BE2C (cell line): ENCODE data around the gene TNFSF18.

Experiments
- DNase-seq: peaks from one replicate; pipeline ENCODE4 v3.0.0-alpha.2; 2020
- H3K27me3 ChIP-seq: fragments of 250-450 bp; sonication (Bioruptor Pico); 2 replicates; pipeline ENCODE4 v1.5.1; 2020; ENCODE audit warnings: mild to moderate bottlenecking
- H3K36me3 ChIP-seq: fragments of 250-450 bp; sonication (Bioruptor Pico); 2 replicates; pipeline ENCODE4 v1.5.1; 2020; ENCODE audit warnings: mild to moderate bottlenecking
- H3K4me1 ChIP-seq: fragments of 250-450 bp; sonication (Bioruptor Pico); 2 replicates; pipeline ENCODE4 v1.5.1; 2020
- H3K4me3 ChIP-seq: 2 replicates; pipeline ENCODE4 v1.5.1; 2011; ENCODE audit warnings: low read depth, low read length
- H3K9me3 ChIP-seq: fragments of 250-450 bp; sonication (Bioruptor Pico); 2 replicates; pipeline ENCODE4 v1.5.1; 2020
- TF ChIP-seq, protein P1 (sequence below): IDR thresholded peaks from 2 replicates; pipeline ENCODE4 v1.5.1; 2012; ENCODE audit warnings: mild to moderate bottlenecking, low read depth, low read length

Gene TNFSF18

DNA sequence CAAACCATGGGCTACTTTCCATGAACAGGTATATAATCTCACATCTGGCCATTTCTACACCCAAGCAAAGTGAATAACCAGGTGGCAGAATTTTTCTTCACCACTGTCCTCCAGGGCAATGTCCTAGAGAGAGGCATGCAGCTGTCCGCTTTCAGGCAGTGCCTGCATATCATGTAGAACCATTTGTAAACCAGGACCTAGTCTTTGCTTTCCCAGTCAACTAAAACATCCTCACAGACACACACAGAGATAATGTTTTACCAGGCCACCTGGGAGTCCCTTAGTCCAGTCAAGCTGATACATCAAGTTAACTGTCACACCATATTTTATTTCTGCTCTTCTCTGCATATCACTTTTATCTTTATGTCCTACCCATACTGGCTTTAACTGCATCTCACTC lies 26.2 kb downstream of the TNFSF18 start:
- peaks cover 9% of the 10 kb centered on the region for H3K4me1 ChIP-seq
- TF ChIP-seq, protein P1, sequence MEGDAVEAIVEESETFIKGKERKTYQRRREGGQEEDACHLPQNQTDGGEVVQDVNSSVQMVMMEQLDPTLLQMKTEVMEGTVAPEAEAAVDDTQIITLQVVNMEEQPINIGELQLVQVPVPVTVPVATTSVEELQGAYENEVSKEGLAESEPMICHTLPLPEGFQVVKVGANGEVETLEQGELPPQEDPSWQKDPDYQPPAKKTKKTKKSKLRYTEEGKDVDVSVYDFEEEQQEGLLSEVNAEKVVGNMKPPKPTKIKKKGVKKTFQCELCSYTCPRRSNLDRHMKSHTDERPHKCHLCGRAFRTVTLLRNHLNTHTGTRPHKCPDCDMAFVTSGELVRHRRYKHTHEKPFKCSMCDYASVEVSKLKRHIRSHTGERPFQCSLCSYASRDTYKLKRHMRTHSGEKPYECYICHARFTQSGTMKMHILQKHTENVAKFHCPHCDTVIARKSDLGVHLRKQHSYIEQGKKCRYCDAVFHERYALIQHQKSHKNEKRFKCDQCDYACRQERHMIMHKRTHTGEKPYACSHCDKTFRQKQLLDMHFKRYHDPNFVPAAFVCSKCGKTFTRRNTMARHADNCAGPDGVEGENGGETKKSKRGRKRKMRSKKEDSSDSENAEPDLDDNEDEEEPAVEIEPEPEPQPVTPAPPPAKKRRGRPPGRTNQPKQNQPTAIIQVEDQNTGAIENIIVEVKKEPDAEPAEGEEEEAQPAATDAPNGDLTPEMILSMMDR = no peak
- no peaks in the 10 kb centered on the region for H3K36me3 ChIP-seq
- no peaks in the 10 kb centered on the region for H3K9me3 ChIP-seq
- DNase-seq = no peak
- no peak overlapping the region for H3K4me3 ChIP-seq
- no peaks in the 10 kb centered on the region for H3K27me3 ChIP-seq

DNA sequence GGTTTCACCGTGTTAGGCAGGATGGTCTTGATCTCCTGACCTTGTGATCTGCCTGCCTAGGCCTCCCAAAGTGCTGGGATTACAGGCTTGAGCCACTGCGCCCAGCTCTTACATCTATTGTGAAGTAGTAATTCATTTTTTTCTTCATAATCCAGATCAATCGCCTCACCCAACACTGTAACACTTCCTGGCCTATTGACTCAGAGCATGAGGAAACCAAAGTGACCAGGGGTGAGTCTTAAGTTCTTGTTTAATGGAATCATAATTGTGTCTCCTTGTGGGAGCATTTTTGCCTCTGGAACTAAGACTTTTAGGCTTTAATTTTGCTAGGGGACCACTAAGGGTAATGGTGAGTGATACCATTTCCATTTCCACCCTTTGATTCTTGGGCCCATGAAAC lies 27.4 kb downstream of the TNFSF18 start:
- no peaks in the 10 kb centered on the region for H3K9me3 ChIP-seq
- H3K4me3 ChIP-seq = no peak overlapping the region
- no peak for DNase-seq
- no peaks in the 10 kb centered on the region for H3K36me3 ChIP-seq
- H3K4me1 ChIP-seq = peaks cover 9% of the 10 kb centered on the region
- TF ChIP-seq, protein P1 = no peak
- no peaks in the 10 kb centered on the region for H3K27me3 ChIP-seq

DNA sequence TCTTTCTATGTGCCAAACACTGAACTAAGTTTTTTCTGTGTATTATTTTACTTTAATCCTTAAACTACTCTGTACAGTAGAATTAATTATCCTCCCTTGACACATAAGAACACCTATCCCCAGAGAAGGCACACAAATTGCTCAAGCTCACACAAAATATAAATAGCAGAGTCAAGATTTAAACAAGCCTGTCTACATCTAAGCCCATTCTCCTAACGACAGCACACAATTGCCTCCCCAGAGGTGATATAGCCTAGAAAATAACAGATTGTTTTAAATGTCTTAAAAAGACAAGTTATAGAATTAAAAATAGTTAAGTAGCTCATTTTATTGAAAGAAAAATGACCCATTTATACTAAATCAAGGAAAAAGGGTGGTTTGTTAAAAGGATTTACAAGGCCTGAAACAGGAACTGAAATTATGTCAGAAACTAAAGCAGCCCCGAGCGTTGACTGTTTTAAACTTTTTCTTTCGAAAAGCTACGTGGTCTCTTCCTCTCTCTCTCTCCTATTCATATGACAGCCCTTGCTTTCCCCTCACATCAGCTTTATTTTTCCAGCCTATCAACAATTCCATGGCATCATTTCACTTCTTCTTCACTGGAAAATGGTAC lies 30.5 kb downstream of the TNFSF18 start:
- Histone ChIP-seq H3K36me3 (no peaks in the 10 kb centered on the region), H3K9me3 (no peaks in the 10 kb centered on the region), H3K27me3 (no peaks in the 10 kb centered on the region), H3K4me1 (peaks cover 24% of the 10 kb centered on the region), H3K4me3 (no peak overlapping the region)
- no peak for DNase-seq
- TF ChIP-seq, protein P1 = no peak

- Histone ChIP-seq H3K4me1 (peaks cover 24% of the 10 kb centered on the region), H3K36me3 (no peaks in the 10 kb centered on the region)
- DNase-seq = no peak
Observed at GRCh38 chr1:173017792-173018191, 32.9 kb downstream of the TNFSF18 start.

GRCh38 chr1:173016419-173016818 lies 34.3 kb downstream of the TNFSF18 start:
- peaks cover 22% of the 10 kb centered on the region for H3K4me1 ChIP-seq
- no peaks in the 10 kb centered on the region for H3K27me3 ChIP-seq
- H3K9me3 ChIP-seq = no peaks in the 10 kb centered on the region
- no peaks in the 10 kb centered on the region for H3K36me3 ChIP-seq
- TF ChIP-seq, protein P1 = no peak
- H3K4me3 ChIP-seq = no peak overlapping the region
- DNase-seq = no peak

More at GRCh38 chr1:173017792-173018191, 32.9 kb downstream of the TNFSF18 start:
- no peak overlapping the region for H3K4me3 ChIP-seq
- no peaks in the 10 kb centered on the region for H3K9me3 ChIP-seq
- H3K27me3 ChIP-seq = no peaks in the 10 kb centered on the region
- TF ChIP-seq, protein P1 = no peak

DNA sequence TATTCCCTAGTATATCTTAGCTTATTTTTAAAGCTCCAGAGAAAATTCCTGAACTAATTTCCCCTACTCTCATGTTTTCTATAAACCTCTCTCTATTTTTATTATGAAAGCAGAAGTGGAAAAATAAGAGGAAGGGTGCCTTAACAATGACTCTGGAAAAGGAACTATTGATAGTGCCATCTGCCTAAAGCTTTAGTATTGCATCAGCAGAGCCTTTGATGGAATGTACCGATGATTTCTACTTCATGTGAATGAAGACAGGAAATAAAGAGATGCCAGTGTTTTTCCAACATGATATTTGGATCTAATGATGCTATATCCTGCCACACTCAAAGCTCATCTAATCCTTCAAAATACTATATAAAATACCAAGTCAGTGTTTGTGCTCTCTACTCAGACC lies 35.1 kb downstream of the TNFSF18 start:
- Histone ChIP-seq H3K4me3 (no peak overlapping the region), H3K36me3 (no peaks in the 10 kb centered on the region), H3K4me1 (peaks cover 15% of the 10 kb centered on the region), H3K27me3 (no peaks in the 10 kb centered on the region), H3K9me3 (no peaks in the 10 kb centered on the region)
- DNase-seq = no peak
- TF ChIP-seq, protein P1 = no peak
